Epithelial cell of esophagus (primary cell): ENCODE results near the gene FLAD1.
A peak's percentile ranks its signal among the peaks of the same experiment; 100 is the strongest.

Source experiments
- DNase-seq: peaks from one replicate; pipeline ENCODE4 v3.0.0; 2010; ENCODE audit warnings: low read depth
- H3K4me3 ChIP-seq: 2 replicates; pipeline ENCODE4 v1.5.1; 2011; ENCODE audit warnings: mild to moderate bottlenecking, low read length, control low read depth
- TF ChIP-seq, protein P1 (sequence below): IDR thresholded peaks from 2 replicates; pipeline ENCODE4 v1.5.1; 2011; ENCODE audit warnings: low read depth, mild to moderate bottlenecking, low read length, control low read depth, inconsistent platforms; ENCODE audit not compliant: insufficient read depth; ENCODE audit errors: missing control alignments

The FLAD1 gene

DNA sequence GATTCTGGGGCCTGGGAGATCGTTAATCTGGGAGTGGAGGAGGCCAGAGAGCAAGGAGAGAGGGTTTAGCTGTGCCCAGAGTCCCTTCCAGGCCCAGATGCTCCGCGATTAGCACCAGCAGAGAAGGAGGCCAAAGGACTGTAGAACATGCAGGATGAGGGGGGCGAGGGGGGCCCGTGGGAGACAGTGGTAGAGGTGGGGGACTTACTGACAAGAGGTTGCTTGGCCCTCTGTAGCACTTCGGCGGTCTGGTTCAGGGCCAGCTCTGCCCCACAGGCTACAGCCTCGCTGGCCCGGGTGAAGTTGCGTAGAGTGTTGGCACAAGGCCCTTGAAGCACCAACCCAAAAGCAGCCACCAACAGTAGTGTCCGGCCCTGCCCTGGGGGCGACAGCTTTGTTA, 49.7 kb downstream of the FLAD1 start:
- TF ChIP-seq, protein P1, sequence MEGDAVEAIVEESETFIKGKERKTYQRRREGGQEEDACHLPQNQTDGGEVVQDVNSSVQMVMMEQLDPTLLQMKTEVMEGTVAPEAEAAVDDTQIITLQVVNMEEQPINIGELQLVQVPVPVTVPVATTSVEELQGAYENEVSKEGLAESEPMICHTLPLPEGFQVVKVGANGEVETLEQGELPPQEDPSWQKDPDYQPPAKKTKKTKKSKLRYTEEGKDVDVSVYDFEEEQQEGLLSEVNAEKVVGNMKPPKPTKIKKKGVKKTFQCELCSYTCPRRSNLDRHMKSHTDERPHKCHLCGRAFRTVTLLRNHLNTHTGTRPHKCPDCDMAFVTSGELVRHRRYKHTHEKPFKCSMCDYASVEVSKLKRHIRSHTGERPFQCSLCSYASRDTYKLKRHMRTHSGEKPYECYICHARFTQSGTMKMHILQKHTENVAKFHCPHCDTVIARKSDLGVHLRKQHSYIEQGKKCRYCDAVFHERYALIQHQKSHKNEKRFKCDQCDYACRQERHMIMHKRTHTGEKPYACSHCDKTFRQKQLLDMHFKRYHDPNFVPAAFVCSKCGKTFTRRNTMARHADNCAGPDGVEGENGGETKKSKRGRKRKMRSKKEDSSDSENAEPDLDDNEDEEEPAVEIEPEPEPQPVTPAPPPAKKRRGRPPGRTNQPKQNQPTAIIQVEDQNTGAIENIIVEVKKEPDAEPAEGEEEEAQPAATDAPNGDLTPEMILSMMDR, result no peak
- no peak overlapping the region for H3K4me3 ChIP-seq
- no peak for DNase-seq

DNA sequence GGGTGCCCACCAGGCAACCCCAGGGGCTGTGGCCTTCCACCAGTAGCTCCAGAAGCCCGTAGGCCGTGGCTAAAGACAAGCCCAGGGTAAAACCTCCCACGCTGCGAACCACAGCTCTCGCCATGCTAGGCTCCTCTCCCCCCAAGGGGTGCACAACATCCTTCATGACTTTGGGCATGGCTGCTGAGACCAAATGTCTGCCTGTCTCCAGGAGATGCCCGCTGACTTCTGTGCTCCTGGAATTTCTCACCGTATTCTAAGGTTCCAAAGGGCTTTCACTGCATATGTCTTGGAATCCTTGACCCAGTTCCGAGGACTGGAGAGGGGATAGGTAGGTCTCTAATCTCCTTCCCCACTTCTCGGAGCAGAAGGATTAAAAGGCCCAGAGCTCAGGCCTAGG, 50.4 kb downstream of the FLAD1 start, which contains the start of the genes DCST1 and DCST2:
Gene DCST1, plus strand, starts transcription at position 301 of the 400 bp plus-strand sequence. CDS start 213 bp downstream, outside the sequence.
Gene DCST2, minus strand, starts transcription at position 258 of the 400 bp plus-strand sequence. Its CDS starts 80 bp downstream, at position 178.
- H3K4me3 ChIP-seq, result no peak within 1 kb of the TSS
- TF ChIP-seq, protein P1, result no peak
- no peak for DNase-seq

DNA sequence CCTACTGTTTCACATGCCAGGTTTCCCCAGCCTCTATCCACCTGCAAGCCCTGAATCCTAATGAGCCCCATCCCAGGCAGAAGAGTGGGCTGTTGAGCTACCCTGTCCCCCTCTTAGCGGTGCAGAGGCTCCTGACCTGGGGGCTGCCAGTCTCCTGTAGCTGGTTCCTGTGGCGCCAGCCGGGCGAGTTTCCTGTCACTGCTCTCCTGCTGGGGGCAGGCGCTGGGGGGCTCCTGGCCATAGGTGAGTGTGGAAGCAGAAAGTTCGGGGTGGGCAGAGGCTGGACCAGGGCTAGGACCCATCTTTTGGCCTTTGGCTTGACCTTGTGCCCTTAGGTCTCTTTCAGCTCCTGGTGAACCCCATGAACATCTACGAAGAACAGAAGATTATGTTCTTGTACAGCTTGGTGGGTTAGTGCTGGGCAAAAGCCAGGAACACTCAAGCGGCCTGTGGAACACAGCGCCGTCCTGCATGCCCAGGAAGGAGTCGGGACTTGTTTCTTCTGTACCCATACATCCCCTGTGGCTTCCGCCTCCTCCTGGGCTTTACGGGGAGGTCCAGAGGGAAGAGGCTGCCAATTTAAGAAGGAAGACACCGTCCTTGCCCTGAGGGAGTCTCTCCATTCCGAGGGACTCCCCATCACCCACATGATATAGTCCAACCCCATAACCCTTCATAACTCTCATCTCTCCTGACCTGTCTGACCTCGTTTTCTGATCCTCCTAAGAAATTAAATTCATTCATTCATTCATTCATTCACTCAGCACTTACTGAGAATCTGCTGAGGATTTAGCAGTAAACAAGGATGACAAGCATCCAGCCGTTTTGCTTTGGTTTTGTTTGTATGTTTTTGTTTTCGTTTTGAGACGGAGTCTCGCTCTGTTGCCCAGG, 51.4 kb downstream of the FLAD1 start:
- no peak overlapping the region for H3K4me3 ChIP-seq
- TF ChIP-seq, protein P1, result peak; percentile 47
- peak; percentile 51 for DNase-seq

DNA sequence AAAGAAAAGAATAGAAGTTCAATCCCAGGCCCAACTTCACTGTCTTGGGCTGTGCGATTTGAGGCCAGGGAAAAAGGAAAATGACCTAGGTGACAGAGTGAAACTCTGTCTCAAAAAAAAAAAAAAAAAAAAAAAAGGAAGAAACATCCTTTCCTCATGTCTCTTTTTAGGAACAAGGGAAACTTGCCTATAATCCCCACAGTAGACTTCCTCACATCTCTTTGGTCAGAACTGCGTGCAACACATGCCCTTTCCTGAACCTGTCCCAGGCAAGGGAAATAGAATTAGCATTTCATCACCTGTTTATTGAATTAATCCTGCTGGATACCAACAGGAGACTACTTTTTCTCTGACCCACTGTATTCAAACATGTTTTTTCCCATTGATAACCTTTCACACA, 52.8 kb downstream of the FLAD1 start:
- DNase-seq, result no peak
- no peak overlapping the region for H3K4me3 ChIP-seq
- TF ChIP-seq, protein P1, result no peak

DNA sequence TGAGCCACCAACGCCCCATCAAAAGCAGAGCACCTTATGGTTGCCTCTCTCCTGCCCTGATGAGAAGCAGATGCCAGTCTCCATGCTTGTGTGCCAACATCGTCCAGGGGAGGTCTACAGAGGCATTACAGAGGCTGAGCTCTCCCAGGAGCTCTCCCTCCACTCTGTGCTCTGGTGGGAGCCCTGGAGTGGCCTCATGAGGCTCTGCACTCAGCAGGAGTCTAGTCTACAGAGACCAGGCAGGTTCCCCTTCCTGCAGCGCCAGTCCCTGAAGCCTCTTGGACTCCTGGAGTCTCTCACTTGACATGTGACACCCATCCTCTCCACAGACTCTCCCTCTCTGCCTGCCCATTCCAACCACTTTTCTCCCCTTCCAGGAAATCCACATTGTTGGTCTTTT, 53.9 kb downstream of the FLAD1 start:
- DNase-seq, result no peak
- no peak overlapping the region for H3K4me3 ChIP-seq
- TF ChIP-seq, protein P1, result no peak

DNA sequence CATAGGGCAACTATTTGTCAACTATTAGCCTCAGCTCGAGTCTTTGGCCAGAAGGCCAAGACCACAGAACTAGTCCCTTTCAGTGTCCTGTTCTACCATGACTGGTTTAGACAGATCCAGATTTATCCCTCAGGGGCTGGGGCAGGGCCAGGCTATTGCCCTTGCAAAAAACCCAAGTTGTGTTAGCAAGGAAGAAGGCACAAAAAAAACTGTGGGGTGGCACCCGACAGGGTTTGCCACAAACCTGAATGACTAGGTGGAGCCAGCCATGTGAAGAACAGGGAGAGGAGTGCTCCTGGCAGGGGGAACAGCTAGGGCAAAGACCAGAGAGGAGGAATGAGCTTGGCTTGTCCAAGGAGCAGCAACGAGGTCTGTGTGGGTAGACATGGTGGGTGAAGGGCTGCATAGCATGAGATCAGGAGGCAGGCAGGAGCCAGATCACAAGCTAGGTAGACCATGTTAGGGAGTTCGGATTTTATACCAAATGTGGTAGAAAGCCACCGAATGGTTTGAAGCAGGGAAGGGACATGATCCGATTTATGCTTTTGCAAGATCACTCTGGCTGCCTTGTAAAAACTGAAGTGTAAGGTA, 54.8 kb downstream of the FLAD1 start:
- no peak overlapping the region for H3K4me3 ChIP-seq
- DNase-seq, result peak; percentile 44
- TF ChIP-seq, protein P1, result no peak
